ENCODE data around the gene ATG4B. TPM values are rescaled to one million over a fixed set of nuclear protein-coding genes. Genes with fewer than 3 reads are reported as not detected.

The ATG4B gene
- total RNA-seq, 4 donors from 2014 or later: 50.5 to 173 (median 88.0) TPM

DNA sequence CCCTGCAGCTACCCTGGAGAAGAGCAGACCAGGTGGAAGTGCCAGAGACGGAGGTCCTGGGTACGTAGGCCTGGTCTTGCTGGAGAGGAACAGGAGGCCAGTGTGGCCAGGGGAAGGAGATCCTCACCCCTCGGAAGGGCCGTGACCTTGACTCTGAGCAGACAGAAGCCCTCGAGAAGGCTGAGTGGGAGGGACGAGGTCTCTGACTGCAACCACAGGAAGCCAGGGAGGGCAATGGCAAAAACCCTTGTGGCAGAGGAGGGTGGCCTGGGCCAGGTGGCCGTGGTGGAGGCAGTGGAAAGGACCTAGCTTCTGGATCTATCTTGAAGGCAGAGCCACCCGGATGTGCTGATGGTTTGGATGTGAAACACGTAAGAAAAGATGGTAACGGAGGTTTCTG is 28.6 kb upstream of the ATG4B start:
- Histone ChIP-seq H3K9me3 (no peaks in the 10 kb centered on the region), H3K27me3 (no peaks in the 10 kb centered on the region), H3K27ac (no peak overlapping the region), H3K4me3 (no peak overlapping the region), H3K4me1 (peaks cover 21% of the 10 kb centered on the region), H3K36me3 (peaks cover 33% of the 10 kb centered on the region)
- 87% methylated on average over 10 of the region's 10 CpGs for WGBS
- no peak for DNase-seq (ENCODE audit: low spot score in 2 of 2)
- no peak for TF ChIP-seq EP300 (IDR thresholded peaks at IDR 0.05)
- no peak for TF ChIP-seq CTCF (IDR thresholded peaks at IDR 0.05)
- TF ChIP-seq POLR2A (IDR thresholded peaks at IDR 0.05): no peak
- TF ChIP-seq POLR2AphosphoS5 (IDR thresholded peaks at IDR 0.05): no peak

DNA sequence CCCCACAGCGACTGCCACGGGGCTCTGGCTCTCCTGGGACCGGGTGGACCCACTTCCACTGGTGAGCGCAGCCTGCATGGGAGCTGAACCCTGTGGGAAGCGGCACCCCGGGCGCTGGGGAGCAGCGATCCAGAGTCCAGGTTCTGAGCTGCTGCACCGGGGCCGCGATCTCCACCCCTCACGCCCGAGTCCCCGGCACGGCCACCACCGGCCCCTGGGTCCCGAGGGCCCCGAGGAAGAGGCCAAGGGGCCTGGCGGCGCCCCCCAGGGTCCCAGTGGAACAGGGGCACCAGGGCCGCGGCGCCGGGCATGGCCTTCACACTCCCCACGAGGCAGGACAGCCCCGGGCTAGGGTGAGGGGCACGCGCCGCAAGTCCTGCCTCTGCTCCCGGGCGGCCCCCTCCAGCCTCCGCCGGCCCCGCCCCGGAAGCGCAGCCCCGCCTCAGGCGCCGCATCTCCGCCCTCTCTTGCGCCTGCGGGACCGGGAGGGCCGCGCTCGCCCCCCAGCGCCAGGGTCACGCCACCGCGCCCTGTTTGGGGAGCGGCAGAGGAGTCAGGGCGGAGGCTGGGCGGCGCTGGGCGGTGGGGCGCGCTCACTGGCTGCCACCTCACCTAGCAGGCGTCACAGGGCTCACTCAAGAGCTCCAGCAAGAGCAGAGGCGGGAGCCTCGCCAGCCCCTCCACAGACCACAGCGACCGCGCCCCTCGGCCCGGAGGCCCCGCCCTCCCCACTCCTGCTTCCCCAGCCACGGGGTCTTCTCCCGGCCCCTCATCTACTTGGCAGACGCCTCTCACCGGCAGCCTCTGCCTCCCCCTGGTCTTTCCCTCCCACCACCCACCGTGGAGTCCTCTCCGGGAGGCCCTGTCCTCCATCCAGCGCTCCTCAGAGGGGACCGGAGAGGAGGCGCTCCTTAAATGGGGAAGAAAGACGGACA is 27.4 kb upstream of the ATG4B start:
- H3K36me3 ChIP-seq: peaks cover 25% of the 10 kb centered on the region
- 16% methylated on average over 22 of the region's 76 CpGs for WGBS
- TF ChIP-seq POLR2A (IDR thresholded peaks at IDR 0.05) (no peak), EP300 (IDR thresholded peaks at IDR 0.05) (no peak), POLR2AphosphoS5 (IDR thresholded peaks at IDR 0.05) (no peak), CTCF (IDR thresholded peaks at IDR 0.05) (peak; percentile 51 to 79)
- H3K27me3 ChIP-seq: no peaks in the 10 kb centered on the region
- no peaks in the 10 kb centered on the region for H3K9me3 ChIP-seq
- peak; percentile 88 to 90 for DNase-seq (ENCODE audit: low spot score in 2 of 2)
- peak overlapping the region; percentile 48 for H3K4me3 ChIP-seq
- peaks cover 21% of the 10 kb centered on the region for H3K4me1 ChIP-seq
- H3K27ac ChIP-seq: peak overlapping the region; percentile 67

DNA sequence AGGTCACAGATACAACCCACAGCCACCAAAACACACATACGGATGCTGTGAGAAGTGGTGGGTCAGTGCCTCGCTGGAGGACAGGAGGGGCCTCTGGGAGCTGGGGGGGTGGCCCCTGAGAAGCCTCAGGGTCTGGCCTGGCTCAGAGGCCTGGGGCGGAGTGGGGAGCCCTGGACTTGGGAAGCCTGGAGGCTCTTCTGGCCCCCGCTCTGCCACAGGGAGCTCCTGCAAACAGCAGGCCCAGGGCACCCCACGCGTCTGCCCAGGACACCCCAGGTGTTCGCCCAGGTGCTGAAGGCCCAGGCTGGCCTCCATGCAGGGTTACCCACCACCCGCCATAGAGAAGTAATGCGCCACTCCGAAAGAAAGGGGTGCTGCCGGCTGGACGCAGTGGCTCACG is 26.4 kb upstream of the ATG4B start:
- no peaks in the 10 kb centered on the region for H3K9me3 ChIP-seq
- H3K27ac ChIP-seq: no peak overlapping the region
- H3K4me3 ChIP-seq: no peak overlapping the region
- H3K36me3 ChIP-seq: peaks cover 16% of the 10 kb centered on the region
- no peak for DNase-seq (ENCODE audit: low spot score in 2 of 2)
- H3K4me1 ChIP-seq: peaks cover 23% of the 10 kb centered on the region
- WGBS: 89% methylated on average over 11 of the region's 13 CpGs
- no peak for TF ChIP-seq EP300 (IDR thresholded peaks at IDR 0.05)
- TF ChIP-seq POLR2AphosphoS5 (IDR thresholded peaks at IDR 0.05): no peak
- TF ChIP-seq POLR2A (IDR thresholded peaks at IDR 0.05): no peak
- TF ChIP-seq CTCF (IDR thresholded peaks at IDR 0.05): no peak
- H3K27me3 ChIP-seq: no peaks in the 10 kb centered on the region

DNA sequence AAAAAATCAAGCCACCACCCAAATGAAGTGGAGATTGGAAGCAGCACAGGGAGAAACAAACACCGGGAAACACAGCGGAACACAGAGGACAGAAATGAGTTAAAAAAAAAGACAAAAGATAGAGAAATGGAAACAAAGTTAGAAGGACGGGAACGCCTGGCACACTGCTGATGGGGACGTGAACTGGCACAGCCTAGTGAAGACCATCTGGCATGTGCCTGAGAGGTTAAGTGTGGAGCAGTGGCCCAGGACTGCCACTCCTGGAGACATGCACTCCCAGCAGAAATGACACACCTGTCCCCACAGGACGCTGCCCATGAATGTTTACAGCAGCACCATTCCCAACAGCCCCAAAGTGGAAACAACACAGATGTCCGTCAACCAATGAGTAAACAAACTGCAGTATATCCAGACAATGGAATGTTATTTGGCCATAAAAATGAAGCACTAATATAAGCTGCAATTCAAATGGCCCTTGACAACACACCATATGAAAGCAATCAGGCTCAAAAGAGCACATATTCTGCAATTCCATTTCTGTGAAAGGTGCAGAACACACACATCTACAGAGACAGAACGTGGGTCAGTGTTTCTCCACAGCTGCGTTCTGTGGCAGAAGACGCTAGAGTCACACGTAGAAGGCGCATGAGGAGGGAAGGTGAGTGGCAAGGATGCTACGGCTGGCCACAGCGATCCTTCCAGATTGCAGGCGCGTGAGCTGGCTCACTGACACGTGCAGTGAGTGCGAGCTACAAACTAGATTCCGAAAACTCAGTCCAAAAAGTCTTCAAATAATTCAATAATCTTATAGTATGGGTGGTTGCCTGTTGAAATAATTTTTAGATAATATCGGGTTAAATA is 25.1 kb upstream of the ATG4B start:
- Histone ChIP-seq H3K4me3 (no peak overlapping the region), H3K9me3 (no peaks in the 10 kb centered on the region), H3K36me3 (peaks cover 6% of the 10 kb centered on the region), H3K27ac (no peak overlapping the region), H3K4me1 (peaks cover 34% of the 10 kb centered on the region), H3K27me3 (no peaks in the 10 kb centered on the region)
- 80% methylated on average over 20 of the region's 20 CpGs for WGBS
- TF ChIP-seq EP300 (IDR thresholded peaks at IDR 0.05): no peak
- TF ChIP-seq POLR2A (IDR thresholded peaks at IDR 0.05): no peak
- no peak for TF ChIP-seq POLR2AphosphoS5 (IDR thresholded peaks at IDR 0.05)
- TF ChIP-seq CTCF (IDR thresholded peaks at IDR 0.05): no peak
- no peak for DNase-seq (ENCODE audit: low spot score in 2 of 2)

Measured in suprapubic skin (tissue), 4 donors.